ENCODE measurements around the gene THYN1.

THYN1 gene

GRCh38 chr11:134226806-134227325 lies 26.3 kb downstream of the THYN1 start:
- H3K9ac ChIP-seq (ENCODE audit: low read length) = no peak overlapping the region
- peaks cover 3% of the 10 kb centered on the region; the same call in 1 of the 2 replicates for H3F3A ChIP-seq (ENCODE audit: insufficient read depth, low read length)
- H3K27ac ChIP-seq (ENCODE audit: low read length) = no peak overlapping the region
- H3K4me2 ChIP-seq (ENCODE audit: low read depth, low read length) = peak overlapping the region; percentile 74
- no peak for TF ChIP-seq CTCF (IDR thresholded peaks at IDR 0.05; ENCODE audit: low read length)
- TF ChIP-seq EZH2phosphoT487 (IDR thresholded peaks at IDR 0.05; ENCODE audit: low read length) = no peak
- no peak for TF ChIP-seq EZH2 (optimal IDR thresholded peaks at IDR 0.05; ENCODE audit: low read depth, low read length)
- H3K9me2 ChIP-seq (replicated peaks; ENCODE audit: insufficient read depth, low read length) = no peaks in the 10 kb centered on the region
- no peaks in the 10 kb centered on the region for H3K36me3 ChIP-seq (replicated peaks; ENCODE audit: insufficient read depth, low read length)
- H3K79me2 ChIP-seq (ENCODE audit: low read length) = peaks cover 87% of the 10 kb centered on the region
- H3K4me1 ChIP-seq (ENCODE audit: low read length) = peaks cover 32% of the 10 kb centered on the region
- no peaks in the 10 kb centered on the region for H3K9me3 ChIP-seq (replicated peaks; ENCODE audit: insufficient read depth, low read length)
- H2AFZ ChIP-seq (ENCODE audit: low read length) = no peak overlapping the region
- no peaks in the 10 kb centered on the region for H4K20me1 ChIP-seq (ENCODE audit: insufficient read depth, low read length)
- DNase-seq = no peak
- H3K4me3 ChIP-seq (ENCODE audit: low read length) = no peak overlapping the region
- no peaks in the 10 kb centered on the region for H3K27me3 ChIP-seq (replicated peaks; ENCODE audit: insufficient read depth, low read length)

- peak overlapping the region; percentile 95 for H3K4me3 ChIP-seq (ENCODE audit: low read length)
- H2AFZ ChIP-seq (ENCODE audit: low read length) = peak overlapping the region; percentile 82
- H3K79me2 ChIP-seq (ENCODE audit: low read length) = peaks cover 87% of the 10 kb centered on the region
- peak; percentile 76 for DNase-seq
- no peaks in the 10 kb centered on the region for H4K20me1 ChIP-seq (ENCODE audit: insufficient read depth, low read length)
- TF ChIP-seq EZH2 (optimal IDR thresholded peaks at IDR 0.05; ENCODE audit: low read depth, low read length) = no peak
- TF ChIP-seq EZH2phosphoT487 (IDR thresholded peaks at IDR 0.05; ENCODE audit: low read length) = no peak
- TF ChIP-seq CTCF (IDR thresholded peaks at IDR 0.05; ENCODE audit: low read length) = no peak
- H3F3A ChIP-seq (ENCODE audit: insufficient read depth, low read length) = peaks cover 3% of the 10 kb centered on the region; the same call in 1 of the 2 replicates
- H3K36me3 ChIP-seq (replicated peaks; ENCODE audit: insufficient read depth, low read length) = no peaks in the 10 kb centered on the region; the same call in 1 of the 2 replicates
- H3K4me1 ChIP-seq (ENCODE audit: low read length) = peaks cover 35% of the 10 kb centered on the region
- H3K4me2 ChIP-seq (ENCODE audit: low read depth, low read length) = peak overlapping the region; percentile 74
- H3K9me3 ChIP-seq (replicated peaks; ENCODE audit: insufficient read depth, low read length) = no peaks in the 10 kb centered on the region
- peak overlapping the region; percentile 82 for H3K9ac ChIP-seq (ENCODE audit: low read length)
- no peaks in the 10 kb centered on the region for H3K27me3 ChIP-seq (replicated peaks; ENCODE audit: insufficient read depth, low read length)
- no peaks in the 10 kb centered on the region for H3K9me2 ChIP-seq (replicated peaks; ENCODE audit: insufficient read depth, low read length)
- H3K27ac ChIP-seq (ENCODE audit: low read length) = peak overlapping the region; percentile 52; the same call in 1 of the 2 replicates
These were observed 28.2 kb downstream of the THYN1 start for GRCh38 chr11:134224710-134225664.

GRCh38 chr11:134223836-134224709 lies 29.1 kb downstream of the THYN1 start, which contains the start of the genes NCAPD3 and VPS26B:
Gene NCAPD3, minus strand, starts transcription at chr11:134223967. Its CDS starts 41 bp downstream, at chr11:134223926.
Gene VPS26B, plus strand, starts transcription at chr11:134224671. Its CDS starts 452 bp downstream, at chr11:134225123.
- Histone ChIP-seq H3K27me3 (replicated peaks; ENCODE audit: insufficient read depth, low read length) (no peaks in the 10 kb centered on the region), H3K4me1 (ENCODE audit: low read length) (peaks cover 35% of the 10 kb centered on the region), H3K27ac (ENCODE audit: low read length) (peak within 1 kb of the TSS; percentile 90), H3K9me2 (replicated peaks; ENCODE audit: insufficient read depth, low read length) (no peaks in the 10 kb centered on the region), H4K20me1 (ENCODE audit: insufficient read depth, low read length) (no peaks in the 10 kb centered on the region), H2AFZ (ENCODE audit: low read length) (peak within 1 kb of the TSS; percentile 89), H3K9me3 (replicated peaks; ENCODE audit: insufficient read depth, low read length) (no peaks in the 10 kb centered on the region), H3F3A (ENCODE audit: insufficient read depth, low read length) (peaks cover 3% of the 10 kb centered on the region; the same call in 1 of the 2 replicates), H3K4me3 (ENCODE audit: low read length) (peak within 1 kb of the TSS; percentile 95), H3K9ac (ENCODE audit: low read length) (peak within 1 kb of the TSS; percentile 96), H3K79me2 (ENCODE audit: low read length) (peaks cover 86% of the 10 kb centered on the region), H3K4me2 (ENCODE audit: low read depth, low read length) (peak within 1 kb of the TSS; percentile 97), H3K36me3 (replicated peaks; ENCODE audit: insufficient read depth, low read length) (no peaks in the 10 kb centered on the region; the same call in 1 of the 2 replicates)
- peak; percentile 97 for DNase-seq
- TF ChIP-seq EZH2phosphoT487 (IDR thresholded peaks at IDR 0.05; ENCODE audit: low read length) (no peak), EZH2 (optimal IDR thresholded peaks at IDR 0.05; ENCODE audit: low read depth, low read length) (no peak), CTCF (IDR thresholded peaks at IDR 0.05; ENCODE audit: low read length) (no peak)

Measured in MM.1S (cell line).